GM23338 (cell line): ENCODE results near the gene WNT9A. TPM values are rescaled to one million over a fixed set of nuclear protein-coding genes. Genes with fewer than 3 reads are reported as not detected.

Experiments used
- ATAC-seq: fragments of 200-7000 bp; cut with Tn5 transposase; 3 replicates; pipeline ENCODE4 v1.9.1; 2020
- DNase-seq: peaks from one replicate; pipeline ENCODE4 v3.0.0-alpha.2; 2015; ENCODE audit warnings: low spot score
- H2AFZ ChIP-seq: fragments of 200-600 bp; sonication (generic); 2 replicates; pipeline ENCODE4 v1.8.0; 2016; ENCODE audit warnings: antibody characterized with exemption, mild to moderate bottlenecking, moderate library complexity
- H3F3A ChIP-seq: fragments of 200-600 bp; sonication (generic); replicated peaks from 2 replicates; pipeline ENCODE4 v1.8.0; 2017; ENCODE audit warnings: antibody characterized with exemption, mixed run types, low read depth
- H3K27ac ChIP-seq: fragments of 200-600 bp; sonication (generic); 2 replicates; pipeline ENCODE4 v1.6.1; 2016; ENCODE audit warnings: low read depth
- H3K27me3 ChIP-seq: fragments of 200-600 bp; sonication (generic); 2 replicates; pipeline ENCODE4 v1.8.0; 2016; ENCODE audit warnings: mild to moderate bottlenecking, mixed run types, moderate library complexity; ENCODE audit not compliant: insufficient read depth
- H3K36me3 ChIP-seq: fragments of 200-600 bp; sonication (generic); 2 replicates; pipeline ENCODE4 v1.8.0; 2016; ENCODE audit warnings: mild to moderate bottlenecking; ENCODE audit not compliant: insufficient read depth
- H3K4me1 ChIP-seq: fragments of 200-600 bp; sonication (generic); 2 replicates; pipeline ENCODE4 v1.8.0; 2016; ENCODE audit warnings: mild to moderate bottlenecking, moderate library complexity; ENCODE audit not compliant: insufficient read depth
- H3K4me2 ChIP-seq: fragments of 200-600 bp; sonication (generic); 2 replicates; pipeline ENCODE4 v1.7.1; 2017; ENCODE audit warnings: mixed run types
- H3K4me3 ChIP-seq: fragments of 200-600 bp; sonication (generic); 2 replicates; pipeline ENCODE4 v1.6.1; 2016; ENCODE audit warnings: mixed run types
- H3K79me2 ChIP-seq: fragments of 200-600 bp; sonication (generic); replicated peaks from 2 replicates; pipeline ENCODE4 v1.8.0; 2017; ENCODE audit warnings: mild to moderate bottlenecking; ENCODE audit not compliant: insufficient read depth
- H3K9me2 ChIP-seq: fragments of 200-600 bp; sonication (generic); 2 replicates; pipeline ENCODE4 v1.8.0; 2017; ENCODE audit not compliant: insufficient read depth
- H4K20me1 ChIP-seq: fragments of 200-600 bp; sonication (generic); replicated peaks from 2 replicates; pipeline ENCODE4 v1.8.0; 2017; ENCODE audit warnings: mild to moderate bottlenecking; ENCODE audit not compliant: insufficient read depth
- H3K27ac Mint-ChIP-seq: 2 replicates; pipeline ENCODE4 v1.8.0; 2020; ENCODE audit warnings: inconsistent platforms, mild to moderate bottlenecking, moderate library complexity, mixed read lengths
- H3K27me3 Mint-ChIP-seq: 3 replicates; pipeline ENCODE4 v1.8.0; 2022; ENCODE audit warnings: low read depth, mild to moderate bottlenecking, moderate library complexity, mixed read lengths, inconsistent platforms; ENCODE audit not compliant: insufficient read depth, poor library complexity
- H3K36me3 Mint-ChIP-seq: 3 replicates; pipeline ENCODE4 v1.8.0; 2021; ENCODE audit warnings: low read depth, mild to moderate bottlenecking, inconsistent platforms, moderate library complexity, mixed read lengths
- H3K4me1 Mint-ChIP-seq: 3 replicates; pipeline ENCODE4 v1.8.0; 2020; ENCODE audit warnings: mild to moderate bottlenecking, inconsistent platforms, mixed read lengths
- H3K4me3 Mint-ChIP-seq: 3 replicates; pipeline ENCODE4 v1.8.0; 2021; ENCODE audit warnings: moderate library complexity, mild to moderate bottlenecking, inconsistent platforms, mixed read lengths
- H3K9me3 Mint-ChIP-seq: 3 replicates; pipeline ENCODE4 v1.8.0; 2020; ENCODE audit warnings: moderate library complexity, mild to moderate bottlenecking, inconsistent platforms, mixed read lengths
- CREB1 ChIP-seq: fragments of 250-450 bp; sonication (Bioruptor Pico); IDR thresholded peaks from 2 replicates; pipeline ENCODE4 v1.5.0; 2020; ENCODE audit warnings: low read depth, mild to moderate bottlenecking, moderate library complexity
- CTCF ChIP-seq, 2 experiments: fragments of 200-600 bp in 1 of 2; sonication (generic) in 1 of 2; conservative IDR thresholded peaks; 2 replicates each; pipeline versions ENCODE4 v1.5.1 to v1.6.1; 2016 to 2017; ENCODE audit warnings: antibody characterized with exemption in 2 of 2, low read depth in 2 of 2, mild to moderate bottlenecking in 2 of 2, moderate library complexity in 1 of 2
- EZH2 ChIP-seq: fragments of 200-600 bp; sonication (generic); IDR thresholded peaks from one replicate; pipeline ENCODE4 v1.8.0; 2017; ENCODE audit warnings: antibody characterized with exemption, mild to moderate bottlenecking, low read depth; ENCODE audit not compliant: unreplicated experiment
- EZH2phosphoT487 ChIP-seq: fragments of 200-600 bp; sonication (generic); IDR thresholded peaks from one replicate; pipeline ENCODE4 v1.8.1; 2018; ENCODE audit warnings: antibody characterized with exemption; ENCODE audit not compliant: unreplicated experiment
- JUNB ChIP-seq: IDR thresholded peaks from one replicate; pipeline ENCODE4 v1.6.1; 2016; ENCODE audit warnings: antibody characterized with exemption; ENCODE audit not compliant: unreplicated experiment
- NANOG ChIP-seq: IDR thresholded peaks from 2 replicates; pipeline ENCODE4 v1.6.1; 2016; ENCODE audit warnings: antibody characterized with exemption, borderline replicate concordance
- POLR2AphosphoS5 ChIP-seq: IDR thresholded peaks from 2 replicates; pipeline ENCODE4 v1.6.1; 2016; ENCODE audit warnings: antibody characterized with exemption, low read depth
- REST ChIP-seq: IDR thresholded peaks from one replicate; pipeline ENCODE4 v1.6.1; 2018; ENCODE audit warnings: antibody characterized with exemption; ENCODE audit not compliant: unreplicated experiment
- STAT1 ChIP-seq: IDR thresholded peaks from one replicate; pipeline ENCODE4 v1.6.1; 2016; ENCODE audit warnings: antibody characterized with exemption; ENCODE audit not compliant: unreplicated experiment
- ZNF114 ChIP-seq: fragments of 250-450 bp; sonication (Bioruptor Pico); IDR thresholded peaks from 2 replicates; pipeline ENCODE4 v1.5.0; 2020; ENCODE audit warnings: mild to moderate bottlenecking, moderate library complexity
- ZNF331 ChIP-seq: fragments of 250-450 bp; sonication (Bioruptor Pico); IDR thresholded peaks from 2 replicates; pipeline ENCODE4 v1.5.0; 2020; ENCODE audit warnings: low read depth, mild to moderate bottlenecking, moderate library complexity
- ZNF462 ChIP-seq: fragments of 250-450 bp; sonication (Bioruptor Pico); IDR thresholded peaks from 2 replicates; pipeline ENCODE4 v1.5.0; 2020; ENCODE audit warnings: mild to moderate bottlenecking, moderate library complexity
- polyA plus RNA-seq: library from polyadenylated mRNA; unstranded; fragments of >200 nt; fragmentation: Nextera tagmentation; extraction: Ambion mirVana; gene quantifications from 2 replicates; pipeline ENCODE4 v1.2.1, GENCODE V29; 2016
- total RNA-seq: library from RNA; depleted of rRNA; stranded (reverse); fragments of >200 nt; shearing (Covaris generic); gene quantifications from 2 replicates; pipeline ENCODE4 v1.2.3, GENCODE V29; 2014
- TF ChIP-seq, protein P1 (sequence below): IDR thresholded peaks from 2 replicates; pipeline ENCODE4 v1.6.1; 2016; ENCODE audit warnings: antibody characterized with exemption

Gene WNT9A
- total and polyA plus RNA-seq, 2 experiments from 2014 or later = 0.06 to 2.0 TPM

GRCh38 chr1:227888404-227889046, 59.2 kb downstream of the WNT9A start:
- peak overlapping the region; percentile 96; the same call in 1 of the 2 replicates for H2AFZ ChIP-seq
- TF ChIP-seq ZNF331 (CRISPR knock-in tag) = no peak
- no peak for TF ChIP-seq REST
- TF ChIP-seq, protein P1, sequence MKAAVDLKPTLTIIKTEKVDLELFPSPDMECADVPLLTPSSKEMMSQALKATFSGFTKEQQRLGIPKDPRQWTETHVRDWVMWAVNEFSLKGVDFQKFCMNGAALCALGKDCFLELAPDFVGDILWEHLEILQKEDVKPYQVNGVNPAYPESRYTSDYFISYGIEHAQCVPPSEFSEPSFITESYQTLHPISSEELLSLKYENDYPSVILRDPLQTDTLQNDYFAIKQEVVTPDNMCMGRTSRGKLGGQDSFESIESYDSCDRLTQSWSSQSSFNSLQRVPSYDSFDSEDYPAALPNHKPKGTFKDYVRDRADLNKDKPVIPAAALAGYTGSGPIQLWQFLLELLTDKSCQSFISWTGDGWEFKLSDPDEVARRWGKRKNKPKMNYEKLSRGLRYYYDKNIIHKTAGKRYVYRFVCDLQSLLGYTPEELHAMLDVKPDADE = no peak
- TF ChIP-seq POLR2AphosphoS5 = no peak
- no peak for TF ChIP-seq CTCF (conservative IDR thresholded peaks at IDR 0.05; ENCODE audit: low read depth in 2 of 2)
- TF ChIP-seq EZH2 = no peak
- no peak for TF ChIP-seq CREB1 (CRISPR knock-in tag)
- TF ChIP-seq EZH2phosphoT487 = no peak
- no peak for TF ChIP-seq ZNF462 (CRISPR knock-in tag)
- TF ChIP-seq STAT1 = no peak
- no peak for TF ChIP-seq NANOG
- no peak for TF ChIP-seq ZNF114 (CRISPR knock-in tag)
- TF ChIP-seq JUNB = no peak
- H3K9me3 Mint-ChIP-seq = no peaks in the 10 kb centered on the region
- H3K4me3 Mint-ChIP-seq = no peak overlapping the region; the same call in 2 of the 3 replicates
- DNase-seq (no peak), ATAC-seq (no peak)
- H3K4me3 ChIP-seq = no peak overlapping the region; the same call in 1 of the 2 replicates
- H3K9me2 ChIP-seq = no peaks in the 10 kb centered on the region
- no peaks in the 10 kb centered on the region for H3K36me3 Mint-ChIP-seq
- H3K27me3 Mint-ChIP-seq = peaks cover 10% of the 10 kb centered on the region
- H3K4me2 ChIP-seq = peak overlapping the region; percentile 86
- H3K27ac ChIP-seq = no peak overlapping the region
- no peaks in the 10 kb centered on the region for H3K79me2 ChIP-seq
- H3K4me1 Mint-ChIP-seq = peaks cover 18% of the 10 kb centered on the region
- peaks cover 10% of the 10 kb centered on the region; the same call in 1 of the 2 replicates for H3K4me1 ChIP-seq
- H3K36me3 ChIP-seq = no peaks in the 10 kb centered on the region
- H3K27ac Mint-ChIP-seq = no peak overlapping the region
- no peaks in the 10 kb centered on the region for H4K20me1 ChIP-seq
- H3K27me3 ChIP-seq = no peaks in the 10 kb centered on the region
- H3F3A ChIP-seq = no peaks in the 10 kb centered on the region
